NCI-H748 (cell line): ENCODE measurements around the gene PTPRU.
"Not testable (repeated sequence)": the region's sequence is repeated elsewhere in the genome, so short reads cannot be mapped to it uniquely, and the experiment has no call there.

Experiments used
- DNase-seq: peaks from one replicate; lab custom pipeline; 2025; ENCODE audit not compliant: unreplicated experiment; lab: John Stamatoyannopoulos, UW

The PTPRU gene

GRCh38 chr1:29284961-29285560, 48.7 kb downstream of the PTPRU start:
- no peak for DNase-seq

- no peak for DNase-seq
Measured at GRCh38 chr1:29285771-29286170, 49.4 kb downstream of the PTPRU start.

GRCh38 chr1:29286194-29286767, 50.0 kb downstream of the PTPRU start:
- DNase-seq = no peak

GRCh38 chr1:29289493-29289892, 53.2 kb downstream of the PTPRU start:
- no peak for DNase-seq

GRCh38 chr1:29290414-29290985, 54.2 kb downstream of the PTPRU start:
- no peak for DNase-seq

GRCh38 chr1:29291756-29292155, 55.4 kb downstream of the PTPRU start:
- no peak for DNase-seq

GRCh38 chr1:29292344-29292743, 56.0 kb downstream of the PTPRU start:
- DNase-seq = no peak

- DNase-seq = no peak
Measured at GRCh38 chr1:29297450-29297849, 61.1 kb downstream of the PTPRU start.

- DNase-seq = no peak
Measured at GRCh38 chr1:29298246-29298645, 61.9 kb downstream of the PTPRU start.

GRCh38 chr1:29299446-29299845, 63.1 kb downstream of the PTPRU start:
- DNase-seq = no peak

GRCh38 chr1:29301732-29302131, 65.4 kb downstream of the PTPRU start:
- not testable (repeated sequence) for DNase-seq

GRCh38 chr1:29303201-29304024, 67.1 kb downstream of the PTPRU start:
- DNase-seq = no peak

GRCh38 chr1:29304025-29304684, 67.8 kb downstream of the PTPRU start:
- DNase-seq = no peak

- DNase-seq = no peak
Measured at GRCh38 chr1:29305943-29306342, 69.6 kb downstream of the PTPRU start.

- no peak for DNase-seq
Measured at GRCh38 chr1:29306471-29307140, 70.3 kb downstream of the PTPRU start.

- DNase-seq = peak; percentile 79
Measured at GRCh38 chr1:29309075-29309474, 72.8 kb downstream of the PTPRU start.

GRCh38 chr1:29309621-29310020, 73.3 kb downstream of the PTPRU start:
- DNase-seq = no peak

- peak; percentile 67 for DNase-seq
Measured at GRCh38 chr1:29310616-29311180, 74.4 kb downstream of the PTPRU start.

- no peak for DNase-seq
Measured at GRCh38 chr1:29311352-29312030, 75.2 kb downstream of the PTPRU start.
